CD4-positive, alpha-beta T cell treated with Interleukin-10 for 1 hour (primary cell): ENCODE data around the gene NGEF.

Experiments
- DNase-seq: peaks from one replicate; pipeline ENCODE4 v3.0.0-alpha.2; 2020

The NGEF gene

DNA sequence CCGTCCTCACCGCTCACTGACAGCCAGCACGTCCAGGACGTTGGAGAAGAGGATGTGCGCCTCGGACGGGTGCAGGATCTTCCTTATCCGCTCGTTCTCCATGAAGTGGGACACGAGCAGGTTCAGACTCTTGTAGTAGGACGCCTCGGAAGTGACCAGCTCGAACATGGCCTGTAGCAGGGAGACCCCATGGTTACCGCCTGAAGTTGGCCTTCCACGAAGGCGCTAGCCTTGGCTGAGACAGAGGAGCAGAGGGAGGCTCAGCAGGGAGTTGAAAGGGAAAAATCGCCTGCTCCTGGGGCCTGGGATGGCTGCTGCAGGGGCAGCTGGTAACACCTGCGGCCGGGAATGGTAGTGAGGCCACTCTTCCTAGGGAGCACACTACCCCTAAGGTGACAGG, 118.3 kb downstream of the NGEF start:
- DNase-seq, result no peak

GRCh38 chr2:232894251-232894650, 118.8 kb downstream of the NGEF start:
- DNase-seq, result no peak

DNA sequence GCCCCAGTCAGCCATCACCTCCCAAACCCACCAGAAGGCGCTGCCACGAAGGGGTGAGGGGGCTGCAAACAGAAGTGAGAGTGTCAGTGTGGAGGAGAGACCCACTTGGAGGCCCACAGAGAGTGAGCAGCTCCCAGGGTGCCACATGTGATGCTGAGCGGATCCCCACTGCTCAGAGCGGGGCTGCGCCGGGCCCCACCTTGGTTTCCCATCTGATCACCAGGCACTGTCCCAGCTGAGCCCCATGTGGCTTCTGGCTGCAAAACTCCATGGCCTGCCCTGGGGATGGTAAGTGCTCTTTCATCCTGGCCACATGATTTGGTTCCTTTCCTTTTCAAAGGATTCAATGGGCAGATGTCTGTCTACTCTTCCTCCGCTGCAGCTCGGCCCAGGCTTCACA, 119.2 kb downstream of the NGEF start:
- no peak for DNase-seq

GRCh38 chr2:232892843-232893242, 120.2 kb downstream of the NGEF start:
- no peak for DNase-seq

GRCh38 chr2:232892221-232892620, 120.8 kb downstream of the NGEF start:
- no peak for DNase-seq

DNA sequence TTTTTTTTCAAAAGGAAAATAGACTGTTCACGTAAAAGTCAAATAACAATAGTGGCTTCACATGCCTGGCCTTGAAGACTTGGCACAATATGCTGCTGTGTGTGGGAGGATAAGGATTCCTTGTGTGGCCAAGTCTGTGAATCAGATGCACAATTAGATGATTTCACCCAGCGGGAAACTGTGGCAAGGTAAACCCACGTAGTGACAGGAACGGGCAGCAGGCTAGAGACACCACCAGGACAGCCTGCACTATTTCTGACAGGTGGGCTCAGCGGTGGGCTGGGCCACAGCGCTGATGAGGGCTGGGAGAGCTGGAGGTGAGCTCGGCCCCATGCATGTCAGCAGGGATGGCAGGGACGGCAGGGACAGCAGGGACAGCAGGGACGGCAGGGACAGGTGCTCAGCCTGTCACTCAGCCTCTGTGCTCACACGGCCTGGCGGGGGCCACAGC, 121.4 kb downstream of the NGEF start:
- DNase-seq, result no peak

DNA sequence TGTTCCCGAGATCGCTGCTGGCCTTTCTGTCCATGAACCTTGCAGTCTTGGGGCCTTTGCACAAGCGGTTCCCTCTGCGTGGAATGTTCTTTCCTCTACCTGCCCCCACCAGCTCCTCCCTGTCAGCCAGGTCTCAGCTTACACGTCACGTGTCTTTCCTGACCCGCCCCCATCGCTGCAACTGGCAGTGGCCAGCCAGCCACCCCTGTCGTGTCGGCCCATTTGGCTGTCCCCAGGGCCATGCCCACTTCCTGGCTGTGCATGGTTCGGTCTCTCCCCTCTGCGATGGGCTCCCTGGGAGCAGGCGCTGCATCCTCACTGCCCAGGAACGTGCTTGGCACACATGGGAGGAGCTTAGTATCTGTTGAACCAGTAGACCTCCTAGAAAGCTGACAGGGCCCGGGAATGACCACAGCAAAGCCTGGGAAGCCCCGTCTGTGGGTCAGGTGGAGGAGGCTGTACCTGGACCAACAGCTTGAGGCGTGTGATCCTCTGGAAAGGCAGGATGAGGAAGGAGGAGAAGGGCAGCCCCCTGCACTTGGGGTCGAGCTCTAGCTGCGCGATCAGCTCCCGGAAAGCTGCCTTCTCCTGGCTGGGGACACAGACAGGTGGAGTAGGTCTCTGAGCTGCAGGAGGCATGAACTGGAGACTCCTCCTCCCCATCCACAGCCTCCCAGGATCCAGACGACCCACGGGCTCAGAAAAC, 122.0 kb downstream of the NGEF start:
- no peak for DNase-seq

GRCh38 chr2:232890536-232890895, 122.5 kb downstream of the NGEF start:
- DNase-seq, result no peak

DNA sequence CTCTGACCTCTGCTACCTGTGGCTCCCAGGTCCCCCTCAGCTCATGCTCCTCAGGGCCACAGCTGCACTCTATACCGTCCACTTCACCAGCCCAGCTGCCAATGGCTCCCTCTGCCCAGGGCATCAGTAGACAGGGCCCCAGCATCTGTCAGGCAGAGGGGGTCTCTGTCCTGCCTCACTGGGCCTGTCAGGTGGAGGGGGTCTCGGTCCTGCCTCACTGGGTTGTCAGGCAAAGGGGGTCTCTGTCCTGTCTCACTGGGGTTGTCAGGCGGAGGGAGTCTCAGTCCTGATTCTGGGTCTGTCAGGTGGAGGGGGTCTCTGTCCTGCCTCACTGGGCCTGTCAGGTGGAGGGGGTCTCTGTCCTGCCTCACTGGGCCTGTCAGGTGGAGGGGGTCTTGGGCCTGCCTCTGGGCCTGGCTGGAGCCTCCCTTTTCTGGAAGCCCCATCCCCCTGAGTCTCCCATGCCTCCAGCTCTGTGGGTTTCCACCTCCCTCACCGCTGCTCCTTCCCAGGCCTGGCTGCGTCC, 123.1 kb downstream of the NGEF start:
- DNase-seq, result no peak

DNA sequence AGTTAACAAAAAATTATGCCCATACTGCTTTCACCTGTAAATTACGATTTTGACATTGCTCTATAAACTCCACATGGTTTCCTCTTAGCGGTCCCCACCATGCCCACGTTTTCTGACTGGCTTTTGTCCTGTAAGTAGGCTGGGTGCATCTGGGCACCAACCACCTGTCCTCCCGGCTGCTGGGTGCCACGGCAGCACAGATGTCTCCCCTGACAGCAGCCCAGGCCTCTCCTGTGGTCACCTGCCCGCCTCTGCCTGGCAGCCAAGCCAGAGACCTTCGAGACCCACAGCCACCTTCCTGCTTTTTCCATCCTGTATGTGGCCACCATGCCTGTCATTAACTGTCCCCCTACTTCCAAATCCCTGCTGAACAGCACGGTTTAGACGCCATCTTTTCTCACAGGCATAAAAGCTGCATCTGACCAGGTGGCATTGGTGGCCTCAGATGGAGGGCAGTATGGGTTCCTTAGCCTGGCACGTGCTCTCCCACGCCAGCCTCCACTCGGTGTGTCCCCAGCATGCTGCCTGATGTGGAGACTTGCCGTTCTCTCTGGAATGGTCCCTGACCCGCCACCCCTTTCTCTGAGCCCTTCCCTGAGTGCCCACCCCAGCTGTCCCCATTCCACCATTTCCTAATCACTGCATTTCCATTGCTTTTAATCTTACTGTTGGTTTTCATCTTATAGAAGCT, 124.1 kb downstream of the NGEF start:
- no peak for DNase-seq

DNA sequence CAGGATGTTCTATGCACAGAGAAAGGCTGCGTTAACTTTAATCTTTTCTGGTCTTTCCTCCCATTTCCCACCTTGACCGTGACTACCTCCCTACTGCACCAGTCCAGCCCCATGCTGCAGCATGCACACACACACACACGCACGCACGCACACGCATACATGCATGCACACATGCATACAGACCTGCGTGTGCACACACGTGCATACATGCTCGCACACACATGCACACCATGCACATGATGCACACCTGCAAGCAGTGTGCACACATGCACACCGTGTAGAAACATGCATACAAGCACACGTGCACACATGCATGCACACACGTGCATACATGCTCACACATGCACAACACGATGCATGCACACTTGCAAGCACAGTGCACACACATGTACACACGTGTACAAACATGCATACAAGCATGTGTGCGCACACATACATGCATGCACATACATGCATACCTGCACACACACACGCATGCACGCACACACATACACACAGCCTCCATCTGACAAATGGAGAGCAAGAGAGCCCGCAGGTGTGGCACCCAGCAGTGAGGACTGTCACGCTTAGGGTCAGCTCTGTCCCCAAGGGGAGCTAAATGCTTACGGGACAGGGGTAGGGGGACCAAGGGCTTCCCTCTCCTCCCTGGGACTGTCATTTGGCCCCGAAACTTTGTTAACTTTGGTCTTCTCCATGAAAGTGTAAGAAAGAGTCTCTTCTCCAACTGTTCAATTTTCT, 124.8 kb downstream of the NGEF start:
- DNase-seq, result no peak

DNA sequence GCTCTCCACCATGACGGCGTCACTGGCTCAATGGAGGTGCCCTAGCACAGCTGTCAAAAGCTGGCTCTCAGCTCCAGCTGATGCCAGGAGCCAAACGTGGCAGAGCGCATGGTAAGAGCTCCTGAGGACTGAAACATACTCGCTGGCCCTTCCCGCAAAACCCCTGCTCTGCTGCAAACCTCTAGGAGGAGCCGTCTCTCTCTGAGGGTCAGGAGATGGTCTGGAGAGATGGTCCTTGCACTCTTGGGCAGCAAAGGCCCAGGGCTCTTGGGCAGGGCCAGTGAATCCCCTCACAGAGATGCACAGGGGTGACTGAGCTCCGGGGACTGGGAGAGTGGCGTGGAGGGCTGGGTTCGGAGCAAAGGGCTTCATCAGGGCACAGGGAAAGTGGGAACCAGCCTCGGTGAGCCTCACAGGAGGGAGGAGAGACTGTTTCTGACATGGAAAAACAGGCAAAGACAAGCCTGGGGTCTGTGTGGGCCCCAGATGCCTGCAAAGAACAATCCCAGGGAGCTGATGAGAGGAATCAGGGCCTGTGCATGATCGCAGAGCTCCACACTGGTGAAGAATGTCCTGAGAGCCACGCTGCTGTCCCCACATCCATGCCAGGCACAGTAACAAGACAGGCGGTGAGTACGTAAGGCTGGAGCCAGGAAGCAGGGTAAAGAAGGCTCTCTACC, 125.7 kb downstream of the NGEF start:
- DNase-seq, result no peak

DNA sequence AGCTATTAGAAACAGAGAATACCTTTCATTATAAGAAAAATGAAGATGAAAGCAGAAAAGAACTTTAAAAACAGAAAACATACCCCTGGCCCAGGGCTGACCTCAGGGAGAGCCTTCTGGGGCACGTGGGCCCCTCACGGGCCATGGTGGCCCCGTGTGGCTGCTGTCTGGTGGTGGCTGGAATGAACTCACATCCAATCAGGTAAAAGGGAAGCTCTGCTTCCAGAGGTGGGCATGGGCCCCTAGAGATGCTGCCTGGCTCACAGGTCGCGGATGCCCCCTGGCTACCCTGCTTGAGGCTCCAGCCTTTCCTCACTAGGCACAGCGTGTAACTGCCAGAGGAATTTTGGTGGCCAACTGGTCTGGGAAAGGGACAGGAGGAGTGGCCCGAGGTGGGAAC, 126.4 kb downstream of the NGEF start:
- no peak for DNase-seq

GRCh38 chr2:232886176-232886575, 126.9 kb downstream of the NGEF start:
- DNase-seq, result no peak

- DNase-seq, result no peak
These were observed 127.6 kb downstream of the NGEF start for GRCh38 chr2:232885264-232885961.

DNA sequence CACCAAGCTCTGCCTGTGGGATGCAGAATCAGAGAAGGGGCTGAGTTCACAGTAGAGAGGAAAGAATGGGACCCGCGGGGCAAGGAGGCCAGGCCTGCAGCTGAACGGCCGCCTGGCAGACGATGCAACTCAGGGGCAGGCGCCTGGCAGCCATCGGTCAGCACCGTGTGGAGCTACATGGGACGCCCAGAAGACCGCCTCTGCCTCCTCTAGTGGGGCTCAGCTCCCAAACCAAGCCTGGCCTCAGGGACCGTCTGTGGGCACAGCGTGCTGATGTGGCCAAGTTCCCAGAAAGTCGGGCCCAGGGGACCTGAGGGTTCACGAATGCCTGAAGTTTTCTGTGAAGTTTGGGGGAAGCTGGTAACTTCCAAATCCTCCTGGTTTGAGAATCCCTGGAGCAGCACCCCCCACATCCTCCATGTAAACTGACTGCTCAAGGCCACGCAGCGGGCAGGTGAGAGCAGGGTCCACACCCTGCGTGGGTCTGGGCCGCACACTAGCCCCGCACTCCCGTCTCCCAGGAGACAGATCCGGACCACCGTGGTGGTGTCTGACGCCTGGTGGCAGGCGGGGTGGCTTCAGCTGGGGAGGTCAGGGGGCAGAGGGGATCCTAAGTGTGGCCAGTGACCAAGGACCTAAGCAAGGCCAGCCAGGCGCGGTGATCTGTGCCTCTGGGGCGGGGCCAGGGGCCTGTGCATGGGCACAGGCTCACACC, 128.3 kb downstream of the NGEF start:
- DNase-seq, result no peak

DNA sequence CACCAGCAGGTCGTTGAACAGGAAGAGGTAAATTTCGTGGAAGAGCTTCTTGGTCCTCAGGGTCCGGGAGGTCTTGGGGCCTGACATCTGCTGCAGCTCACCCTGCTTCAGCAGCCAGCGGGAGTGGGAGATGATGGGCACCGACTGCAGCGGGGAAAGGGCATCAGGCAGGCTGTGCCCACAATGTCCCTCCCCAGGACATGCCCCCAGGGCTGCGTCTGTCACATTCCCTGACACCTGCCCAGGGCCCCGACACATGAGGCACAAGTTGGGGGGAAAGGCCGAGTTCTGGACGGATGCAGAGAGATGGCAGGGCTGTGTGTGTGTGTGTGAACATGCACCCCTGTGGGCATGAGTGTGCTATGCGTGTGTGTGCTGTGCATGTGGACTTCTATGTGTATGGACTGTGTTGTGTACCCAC, 129.0 kb downstream of the NGEF start:
- DNase-seq, result no peak

- DNase-seq, result no peak
These were observed 129.8 kb downstream of the NGEF start for GRCh38 chr2:232883116-232883721.

- no peak for DNase-seq
These were observed 130.4 kb downstream of the NGEF start for GRCh38 chr2:232882505-232883115.

GRCh38 chr2:232882085-232882484, 131.0 kb downstream of the NGEF start:
- DNase-seq, result no peak

GRCh38 chr2:232880764-232881351, 132.2 kb downstream of the NGEF start:
- DNase-seq, result no peak
